ENCODE results near the gene CYRIA. TPM values are rescaled to one million over a fixed set of nuclear protein-coding genes. Genes with fewer than 3 reads are reported as not detected.

CYRIA gene
- total RNA-seq, 4 donors from 2014 or later: 0.42 to 5.1 (median 1.8) TPM

DNA sequence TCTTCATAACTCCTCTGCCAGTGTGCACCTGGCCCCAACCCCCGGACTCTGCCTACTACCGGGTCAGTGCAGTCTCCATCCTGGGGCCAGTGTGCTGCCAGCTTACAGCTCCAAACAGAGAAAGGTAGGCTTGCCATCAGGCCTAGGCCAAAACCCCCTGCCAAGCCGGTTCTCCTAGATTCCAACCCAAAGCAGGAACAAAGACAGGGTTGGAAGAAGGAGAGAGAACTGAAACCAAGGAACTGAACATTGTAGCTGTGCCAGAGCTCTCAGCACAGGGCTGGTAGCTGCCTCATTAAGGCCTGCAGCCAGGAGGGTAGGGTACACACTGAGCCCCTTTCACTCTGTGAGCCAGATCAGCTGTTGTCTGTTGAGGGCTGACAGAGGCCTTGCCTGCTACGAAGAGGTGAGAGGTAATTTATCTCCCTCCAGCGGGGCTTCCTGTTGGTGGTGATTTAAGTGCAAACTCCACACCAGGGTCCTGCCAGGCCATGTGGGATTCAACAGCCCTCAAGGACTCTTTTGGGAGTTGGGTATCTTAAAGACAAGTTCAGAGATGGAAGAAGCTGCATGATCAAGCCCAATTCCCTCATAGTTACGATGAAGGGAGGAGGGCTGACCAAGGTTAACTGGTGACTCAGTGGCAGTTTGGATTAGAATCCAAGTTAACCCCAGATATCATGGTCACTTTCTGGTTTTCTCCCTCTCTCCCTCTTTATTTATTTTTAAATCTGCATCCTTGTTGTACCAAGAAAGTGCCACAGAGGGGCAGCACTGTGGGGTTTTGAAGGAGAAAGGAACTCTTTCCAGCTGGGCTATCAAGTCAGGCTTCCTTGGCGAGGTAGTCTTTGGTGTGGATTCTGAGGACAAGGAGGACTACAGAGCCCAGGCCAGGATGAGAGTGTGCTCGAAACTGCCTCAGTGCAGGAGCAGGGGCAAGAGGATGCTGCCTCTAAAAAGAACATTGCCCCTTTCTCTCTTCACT, 48.1 kb downstream of the CYRIA start:
- Histone ChIP-seq H3K9me3 (no peaks in the 10 kb centered on the region), H3K27me3 (no peaks in the 10 kb centered on the region), H3K27ac (peak overlapping the region; percentile 33 to 66 (median 62)), H3K36me3 (peaks cover 0 to 21% (median 0%) of the 10 kb centered on the region in 3 donors), H3K4me1 (peaks cover 6 to 72% (median 11%) of the 10 kb centered on the region in 3 donors), H3K4me3 (no peak overlapping the region)
- intact Hi-C loops (cut with DNase I): no loop called here
- no peak for DNase-seq
- TF ChIP-seq, protein P1, sequence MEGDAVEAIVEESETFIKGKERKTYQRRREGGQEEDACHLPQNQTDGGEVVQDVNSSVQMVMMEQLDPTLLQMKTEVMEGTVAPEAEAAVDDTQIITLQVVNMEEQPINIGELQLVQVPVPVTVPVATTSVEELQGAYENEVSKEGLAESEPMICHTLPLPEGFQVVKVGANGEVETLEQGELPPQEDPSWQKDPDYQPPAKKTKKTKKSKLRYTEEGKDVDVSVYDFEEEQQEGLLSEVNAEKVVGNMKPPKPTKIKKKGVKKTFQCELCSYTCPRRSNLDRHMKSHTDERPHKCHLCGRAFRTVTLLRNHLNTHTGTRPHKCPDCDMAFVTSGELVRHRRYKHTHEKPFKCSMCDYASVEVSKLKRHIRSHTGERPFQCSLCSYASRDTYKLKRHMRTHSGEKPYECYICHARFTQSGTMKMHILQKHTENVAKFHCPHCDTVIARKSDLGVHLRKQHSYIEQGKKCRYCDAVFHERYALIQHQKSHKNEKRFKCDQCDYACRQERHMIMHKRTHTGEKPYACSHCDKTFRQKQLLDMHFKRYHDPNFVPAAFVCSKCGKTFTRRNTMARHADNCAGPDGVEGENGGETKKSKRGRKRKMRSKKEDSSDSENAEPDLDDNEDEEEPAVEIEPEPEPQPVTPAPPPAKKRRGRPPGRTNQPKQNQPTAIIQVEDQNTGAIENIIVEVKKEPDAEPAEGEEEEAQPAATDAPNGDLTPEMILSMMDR (IDR thresholded peaks at IDR 0.05): peak in 4 of 6 experiments; percentile 17 to 51 (median 28)
- no peak for TF ChIP-seq POLR2A (IDR thresholded peaks at IDR 0.05)
- WGBS, 2 donors: 59 to 72% methylated on average over 5 to 7 of the region's 8 CpGs
